Stomach (tissue), 9 donors: ENCODE data around the gene LAMC1. TPM values are rescaled to one million over a fixed set of nuclear protein-coding genes. Genes with fewer than 3 reads are reported as not detected.

Experiments
- DNase-seq, 2 donors: peaks; one replicate each; pipeline versions ENCODE4 v3.0.0 to v3.0.0-alpha.2; 2013 to 2019
- H3K27ac ChIP-seq, 5 donors: fragments of 200-600 bp in 4 of 5; sonication (generic) in 4 of 5; one replicate each; pipeline ENCODE4 v1.5.1; 2013 to 2019; ENCODE audit warnings: mild to moderate bottlenecking in 1 of 5, moderate library complexity in 1 of 5
- H3K27me3 ChIP-seq, 3 donors: fragments of 200-600 bp; sonication (generic); one replicate each; pipeline ENCODE4 v1.5.1; 2017 to 2019; ENCODE audit warnings: mixed run types in 1 of 3
- H3K36me3 ChIP-seq, 4 donors: fragments of 200-600 bp; sonication (generic); 1 replicate in 3 of 4; 2 replicates in 1 of 4; pipeline ENCODE4 v1.5.1; 2016 to 2019
- H3K4me1 ChIP-seq, 4 donors: fragments of 200-600 bp; sonication (generic); one replicate each; pipeline ENCODE4 v1.5.1; 2016 to 2019
- H3K4me3 ChIP-seq, 4 donors: fragments of 200-600 bp; sonication (generic) in 3 of 4; one replicate each; pipeline ENCODE4 v1.5.1; 2016 to 2019; ENCODE audit warnings: mild to moderate bottlenecking in 1 of 4
- H3K9me3 ChIP-seq, 4 donors: fragments of 200-600 bp; sonication (generic); one replicate each; pipeline ENCODE4 v1.5.1; 2016 to 2019
- EP300 ChIP-seq: sonication (generic); formaldehyde crosslinking; IDR thresholded peaks from one replicate; pipeline ENCODE4 v1.6.1; 2017; ENCODE audit warnings: antibody characterized with exemption
- POLR2A ChIP-seq, 4 donors: fragments of 450-650 bp; IDR thresholded peaks; one replicate each; pipeline ENCODE4 v1.6.1; 2016; ENCODE audit warnings: antibody characterized with exemption in 4 of 4, control low read depth in 2 of 4, mild to moderate bottlenecking in 1 of 4, moderate library complexity in 1 of 4
- POLR2AphosphoS5 ChIP-seq, 3 donors: sonication (generic); formaldehyde crosslinking; IDR thresholded peaks; one replicate each; pipeline ENCODE4 v1.6.1; 2016; ENCODE audit warnings: antibody characterized with exemption in 3 of 3
- WGBS, 5 donors: extraction: QIAGEN DNeasy Blood & Tissue Kit in 3 of 5; methylation state at CpG; one replicate each; pipeline versions ENCODE4 v1.1.5 to v1.1.7; 2013 to 2018; 5-methylcytosine and 5-hydroxymethylcytosine counted together
- intact Hi-C: fragments of 100-400 bp; cut with DNase I; formaldehyde crosslinking; loops from one replicate; pipeline ENCODE4 v1.15.1; 2023; ENCODE audit warnings: low total_unique reads
- polyA plus RNA-seq, 3 donors: library from polyadenylated mRNA; stranded (reverse); fragments of 200-250 nt; gene quantifications; one replicate each; pipeline ENCODE4 v1.2.3, GENCODE V29; 2013
- total RNA-seq, 5 donors: library from RNA; depleted of rRNA; stranded (reverse); fragments of >200 nt; gene quantifications; one replicate each; pipeline versions ENCODE4 v1.1.0 to v1.2.3, GENCODE V29; 2014 to 2016
- TF ChIP-seq, protein P1 (sequence below), 7 experiments: fragments of 450-650 bp in 4 of 7; fragments of 200-600 bp in 3 of 7; sonication (generic) in 3 of 7; IDR thresholded peaks; one replicate each; pipeline ENCODE4 v1.5.1; 2016 to 2019; ENCODE audit warnings: antibody characterized with exemption in 7 of 7, control low read depth in 2 of 7, mild to moderate bottlenecking in 1 of 7
- donor health status: healthy with polysubstance abuse.
- donor health status: Bipolar disorder and iron deficiency.
- donor health status: healthy.

Gene LAMC1
- total and polyA plus RNA-seq, 8 donors, result 11.7 to 355 (median 142) TPM

DNA sequence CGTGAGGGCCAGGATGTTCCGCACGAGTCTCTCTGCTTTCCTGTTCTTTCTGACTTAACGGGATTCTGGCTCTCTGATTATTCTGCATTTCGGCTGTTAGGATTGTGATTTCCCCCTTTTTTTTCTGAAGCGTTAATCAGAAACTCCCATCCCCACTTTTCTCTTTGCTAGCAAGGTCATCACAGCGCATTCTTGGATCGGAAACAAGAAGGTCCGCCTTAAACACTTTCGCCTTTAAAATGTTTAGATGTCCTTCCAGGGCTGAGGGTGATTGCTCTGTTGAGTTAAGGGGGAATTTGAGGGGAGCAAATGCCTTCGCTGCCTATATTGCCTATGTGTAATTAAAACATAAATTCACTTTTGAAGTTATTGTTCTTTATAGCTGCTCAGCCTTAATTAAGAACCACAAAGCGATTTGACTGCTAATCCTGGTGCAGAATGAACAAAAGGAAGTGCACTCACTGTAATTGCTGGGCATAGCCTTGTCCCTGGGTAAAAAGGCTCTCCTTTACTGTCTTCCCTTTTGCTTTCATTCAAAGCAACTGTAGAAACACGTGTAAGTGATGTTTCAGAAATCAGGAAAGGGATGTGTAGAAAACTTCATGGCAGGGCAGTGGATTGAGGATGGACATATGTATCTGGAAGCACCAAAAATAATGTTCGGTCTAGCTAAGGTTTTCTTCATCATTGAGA is 1.2 kb downstream of the LAMC1 start:
- no peak for TF ChIP-seq POLR2A (IDR thresholded peaks at IDR 0.05)
- TF ChIP-seq, protein P1, sequence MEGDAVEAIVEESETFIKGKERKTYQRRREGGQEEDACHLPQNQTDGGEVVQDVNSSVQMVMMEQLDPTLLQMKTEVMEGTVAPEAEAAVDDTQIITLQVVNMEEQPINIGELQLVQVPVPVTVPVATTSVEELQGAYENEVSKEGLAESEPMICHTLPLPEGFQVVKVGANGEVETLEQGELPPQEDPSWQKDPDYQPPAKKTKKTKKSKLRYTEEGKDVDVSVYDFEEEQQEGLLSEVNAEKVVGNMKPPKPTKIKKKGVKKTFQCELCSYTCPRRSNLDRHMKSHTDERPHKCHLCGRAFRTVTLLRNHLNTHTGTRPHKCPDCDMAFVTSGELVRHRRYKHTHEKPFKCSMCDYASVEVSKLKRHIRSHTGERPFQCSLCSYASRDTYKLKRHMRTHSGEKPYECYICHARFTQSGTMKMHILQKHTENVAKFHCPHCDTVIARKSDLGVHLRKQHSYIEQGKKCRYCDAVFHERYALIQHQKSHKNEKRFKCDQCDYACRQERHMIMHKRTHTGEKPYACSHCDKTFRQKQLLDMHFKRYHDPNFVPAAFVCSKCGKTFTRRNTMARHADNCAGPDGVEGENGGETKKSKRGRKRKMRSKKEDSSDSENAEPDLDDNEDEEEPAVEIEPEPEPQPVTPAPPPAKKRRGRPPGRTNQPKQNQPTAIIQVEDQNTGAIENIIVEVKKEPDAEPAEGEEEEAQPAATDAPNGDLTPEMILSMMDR (IDR thresholded peaks at IDR 0.05), result no peak
- peak in 1 of 2 donors; percentile 48 for DNase-seq
- Histone ChIP-seq H3K27me3 (peaks cover 0 to 8% (median 0%) of the 10 kb centered on the region in 3 donors), H3K4me3 (peak overlapping the region; percentile 69 to 87 (median 80)), H3K27ac (peak overlapping the region; percentile 99 to 100 (median 99)), H3K4me1 (peaks cover 13 to 78% (median 49%) of the 10 kb centered on the region in 4 donors), H3K36me3 (no peaks in the 10 kb centered on the region), H3K9me3 (no peaks in the 10 kb centered on the region)
- intact Hi-C loops, result loop anchor here (5.0 kb wide), 1 partner anchor 62 kb away; no protein-coding TSS in a partner anchor
- 2 to 4% (median 3%) methylated on average over 14 of the region's 14 CpGs for WGBS, 5 donors

DNA sequence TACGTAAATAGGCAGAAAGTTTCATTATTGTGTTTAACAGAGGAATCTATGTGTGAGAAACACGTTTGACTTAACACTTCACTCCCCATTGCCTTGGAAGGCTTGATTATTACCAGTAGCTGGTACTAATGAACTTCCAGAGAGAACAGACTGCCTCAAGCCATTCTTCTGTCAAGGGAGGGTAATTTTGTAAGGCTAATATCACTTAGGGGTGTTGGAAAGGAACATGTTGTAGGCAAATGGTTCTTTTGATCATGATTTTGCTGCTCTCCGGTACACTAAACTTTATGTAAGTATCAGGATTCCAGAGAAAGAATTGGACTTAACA is 1.8 kb downstream of the LAMC1 start:
- peak overlapping the region in 4 of 5 donors; percentile 99 to 100 (median 99) for H3K27ac ChIP-seq
- H3K4me3 ChIP-seq, result peak overlapping the region; percentile 69 to 87 (median 80)
- no peaks in the 10 kb centered on the region for H3K9me3 ChIP-seq
- 24 to 29% (median 26%) methylated on average over 3 of the region's 3 CpGs for WGBS, 5 donors
- TF ChIP-seq, protein P1 (IDR thresholded peaks at IDR 0.05), result no peak
- TF ChIP-seq EP300, result no peak
- TF ChIP-seq POLR2A (IDR thresholded peaks at IDR 0.05), result no peak
- TF ChIP-seq POLR2AphosphoS5 (IDR thresholded peaks at IDR 0.05), result no peak
- peaks cover 0 to 8% (median 0%) of the 10 kb centered on the region in 3 donors for H3K27me3 ChIP-seq
- intact Hi-C loops, result no loop called here
- H3K36me3 ChIP-seq, result no peaks in the 10 kb centered on the region
- no peak for DNase-seq
- H3K4me1 ChIP-seq, result peaks cover 13 to 78% (median 49%) of the 10 kb centered on the region in 4 donors

DNA sequence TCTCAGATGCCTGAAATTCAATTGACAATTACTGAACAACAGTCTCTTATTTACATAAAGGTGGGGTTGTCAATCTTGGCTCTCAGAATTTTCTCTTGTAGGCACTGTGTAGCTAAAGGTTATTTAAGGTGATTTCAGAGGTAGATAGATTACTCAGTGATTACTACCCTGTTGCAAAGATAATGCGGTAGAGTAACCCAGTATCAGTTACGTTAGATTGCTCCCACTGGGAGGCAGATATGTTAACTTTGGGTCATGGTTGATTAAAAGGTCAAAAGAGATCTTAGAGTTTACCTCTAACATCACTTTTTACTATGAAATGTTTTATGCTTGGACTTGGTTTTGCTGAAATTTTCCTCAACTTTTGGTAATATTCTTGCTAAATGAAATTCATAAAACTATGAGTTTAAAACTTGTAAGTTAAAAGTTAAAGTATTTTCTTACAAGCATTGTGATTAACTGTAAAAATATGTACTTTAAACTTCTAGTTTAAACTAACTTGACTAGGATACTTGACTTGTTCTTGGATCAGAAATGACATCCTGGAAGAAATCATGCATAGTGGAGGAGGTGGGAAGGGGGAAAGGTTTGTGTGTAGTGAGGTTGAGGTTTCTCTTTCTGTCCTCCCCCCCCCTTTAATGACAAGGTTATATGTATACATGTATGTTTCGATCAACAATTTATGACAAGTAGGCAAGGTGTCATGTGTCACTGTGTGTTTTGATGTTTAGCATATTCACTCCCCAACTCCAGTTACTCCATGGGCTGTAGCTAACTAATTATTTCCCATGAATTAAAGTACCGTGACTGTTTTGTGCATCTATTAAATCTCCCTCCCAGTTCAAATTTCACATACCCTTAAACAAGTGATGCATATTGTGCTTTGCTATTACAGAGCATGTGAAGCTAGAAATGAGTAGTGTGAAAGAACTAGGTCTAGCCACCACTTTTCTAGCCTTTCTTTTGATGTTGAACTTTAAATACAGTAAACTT is 2.9 kb downstream of the LAMC1 start:
- Histone ChIP-seq H3K27ac (peak overlapping the region in 4 of 5 donors; percentile 99 to 100 (median 99)), H3K9me3 (no peaks in the 10 kb centered on the region), H3K27me3 (peaks cover 0 to 8% (median 0%) of the 10 kb centered on the region in 3 donors), H3K36me3 (no peaks in the 10 kb centered on the region), H3K4me1 (peaks cover 18 to 80% (median 56%) of the 10 kb centered on the region in 4 donors), H3K4me3 (peak overlapping the region; percentile 69 to 87 (median 80))
- intact Hi-C loops, result no loop called here
- TF ChIP-seq POLR2AphosphoS5 (IDR thresholded peaks at IDR 0.05) (no peak), EP300 (no peak), POLR2A (IDR thresholded peaks at IDR 0.05) (no peak)
- TF ChIP-seq, protein P1 (IDR thresholded peaks at IDR 0.05), result no peak
- 30 to 47% (median 43%) methylated on average over 4 of the region's 4 CpGs for WGBS, 5 donors
- no peak for DNase-seq

DNA sequence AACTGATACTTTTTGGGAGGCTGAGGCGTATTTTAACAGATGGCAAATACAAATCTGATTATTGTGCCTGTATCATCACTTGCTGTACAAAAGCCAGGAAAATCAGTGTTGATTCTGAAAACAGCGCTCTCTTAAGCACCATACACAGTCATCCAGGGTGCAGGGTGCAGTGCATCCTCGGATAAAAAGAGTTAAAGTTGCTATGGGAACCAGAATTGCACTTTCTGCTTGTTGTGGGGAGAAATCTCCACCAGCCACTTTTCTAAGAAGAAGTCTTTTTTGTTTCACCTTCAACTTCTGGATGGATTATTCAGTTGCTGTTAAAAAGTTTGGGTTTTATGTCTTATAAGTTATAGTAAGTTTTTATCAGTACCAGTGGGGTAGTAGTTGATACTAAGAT is 3.8 kb downstream of the LAMC1 start:
- TF ChIP-seq, protein P1 (IDR thresholded peaks at IDR 0.05), result no peak
- intact Hi-C loops, result no loop called here
- DNase-seq, result no peak
- peaks cover 18 to 78% (median 53%) of the 10 kb centered on the region in 4 donors for H3K4me1 ChIP-seq
- H3K27ac ChIP-seq, result peak overlapping the region in 3 of 5 donors; percentile 16 to 100 (median 19)
- no peaks in the 10 kb centered on the region for H3K36me3 ChIP-seq
- H3K4me3 ChIP-seq, result peak overlapping the region; percentile 69 to 87 (median 80)
- H3K27me3 ChIP-seq, result peaks cover 0 to 8% (median 0%) of the 10 kb centered on the region in 3 donors
- no peaks in the 10 kb centered on the region for H3K9me3 ChIP-seq
- 12 to 49% (median 37%) methylated on average over 3 of the region's 3 CpGs for WGBS, 5 donors
